IPS-20b (cell line): Measurements from ENCODE around the gene DNM2.
"Not testable (repeated sequence)": the region's sequence is repeated elsewhere in the genome, so short reads cannot be mapped to it uniquely, and the experiment has no call there.

Source experiments
- H3K27ac ChIP-seq: one replicate; pipeline ENCODE4 v1.5.1; 2013; ENCODE audit warnings: low read length
- H3K27me3 ChIP-seq: 2 replicates; pipeline ENCODE4 v1.6.1; 2013; ENCODE audit warnings: mild to moderate bottlenecking, low read length, inconsistent platforms; ENCODE audit not compliant: insufficient read depth
- H3K36me3 ChIP-seq: 2 replicates; pipeline ENCODE4 v1.6.1; 2013; ENCODE audit warnings: low read depth, mild to moderate bottlenecking, inconsistent platforms, low read length, moderate library complexity; ENCODE audit not compliant: insufficient read depth
- H3K4me1 ChIP-seq: 2 replicates; pipeline ENCODE4 v1.6.1; 2013; ENCODE audit warnings: mild to moderate bottlenecking, control low read depth, inconsistent platforms, low read length, moderate library complexity; ENCODE audit not compliant: insufficient read depth
- H3K4me3 ChIP-seq: 2 replicates; pipeline ENCODE4 v1.5.1; 2013; ENCODE audit warnings: mild to moderate bottlenecking, low read length, inconsistent platforms
- H3K9ac ChIP-seq: 2 replicates; pipeline ENCODE4 v1.6.1; 2013; ENCODE audit warnings: low read depth, mild to moderate bottlenecking, inconsistent platforms, low read length, moderate library complexity
- H3K9me3 ChIP-seq: 2 replicates; pipeline ENCODE4 v1.6.1; 2013; ENCODE audit warnings: mild to moderate bottlenecking, low read depth, low read length, inconsistent platforms; ENCODE audit not compliant: insufficient read depth

The DNM2 gene

DNA sequence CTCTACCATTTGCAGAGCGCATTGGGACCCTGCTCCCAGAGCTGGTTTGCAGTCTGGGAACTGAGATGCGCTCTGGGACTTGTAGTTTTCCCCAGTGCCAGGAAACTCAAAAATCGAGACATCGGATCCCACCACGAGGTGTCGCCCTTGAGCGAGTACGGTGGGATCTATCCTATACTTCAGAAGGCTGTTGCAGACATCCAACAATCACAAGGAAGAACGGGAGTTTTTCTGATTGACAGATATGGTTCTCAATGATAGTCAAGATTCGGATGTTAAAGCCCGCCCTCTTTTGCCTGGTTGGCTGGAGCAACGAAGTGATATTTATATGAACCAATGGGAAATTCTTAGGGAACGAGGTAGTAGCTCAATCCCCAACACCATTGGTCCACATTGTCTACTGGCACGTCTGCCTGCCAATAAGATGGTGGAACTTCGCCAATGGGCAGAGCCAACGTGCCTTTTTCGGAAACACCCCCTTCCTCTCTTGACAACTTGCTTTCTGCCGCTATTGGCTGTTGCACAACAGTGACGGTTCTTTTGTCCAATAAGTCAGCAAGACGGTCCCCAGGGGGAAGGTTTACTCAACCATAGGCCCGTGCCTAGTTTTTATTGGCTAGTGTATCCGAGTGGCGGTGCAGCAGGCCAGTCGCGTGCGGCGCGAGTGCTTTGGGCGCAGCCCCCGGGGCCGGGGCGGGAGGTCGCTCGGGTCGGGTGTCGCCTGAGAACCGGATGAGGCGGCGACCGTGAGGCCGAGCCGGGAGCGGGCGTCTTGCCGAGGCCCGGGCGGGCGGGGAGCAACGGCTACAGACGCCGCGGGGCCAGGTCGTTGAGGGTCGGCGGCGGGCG is at the start of gene DNM2:
DNM2 (plus strand) TSS at position 724 of the 849 bp plus-strand sequence. CDS start 164 bp downstream, outside the sequence.
- Histone ChIP-seq H3K4me3 (peak within 1 kb of the TSS; percentile 78), H3K9ac (peak within 1 kb of the TSS; percentile 88), H3K27me3 (no peaks in the 10 kb centered on the region), H3K36me3 (peaks cover 22% of the 10 kb centered on the region), H3K27ac (no peak within 1 kb of the TSS), H3K9me3 (no peaks in the 10 kb centered on the region), H3K4me1 (no peaks in the 10 kb centered on the region)

DNA sequence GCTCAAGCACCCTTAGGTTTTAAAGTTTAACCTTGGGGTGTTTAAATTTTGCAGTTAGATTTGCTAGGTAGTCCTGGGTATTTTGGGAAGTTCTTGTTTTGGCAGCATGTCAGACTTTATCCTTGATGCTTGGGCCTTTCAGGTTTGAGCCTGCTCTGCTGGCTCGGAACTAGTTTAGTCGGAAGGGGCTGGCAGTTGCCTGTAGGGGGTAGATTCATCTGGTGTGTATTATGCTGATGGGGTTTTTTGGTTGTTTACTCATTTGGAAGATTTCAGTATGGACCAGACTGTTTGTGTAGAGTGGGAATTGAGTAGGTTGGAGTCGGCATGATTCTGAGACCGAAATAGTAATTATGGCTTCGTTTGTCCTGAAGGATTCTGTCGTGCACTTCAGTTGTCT is 48.6 kb upstream of the DNM2 start:
- Histone ChIP-seq H3K36me3 (peaks cover 84% of the 10 kb centered on the region), H3K27ac (no peak overlapping the region)

DNA sequence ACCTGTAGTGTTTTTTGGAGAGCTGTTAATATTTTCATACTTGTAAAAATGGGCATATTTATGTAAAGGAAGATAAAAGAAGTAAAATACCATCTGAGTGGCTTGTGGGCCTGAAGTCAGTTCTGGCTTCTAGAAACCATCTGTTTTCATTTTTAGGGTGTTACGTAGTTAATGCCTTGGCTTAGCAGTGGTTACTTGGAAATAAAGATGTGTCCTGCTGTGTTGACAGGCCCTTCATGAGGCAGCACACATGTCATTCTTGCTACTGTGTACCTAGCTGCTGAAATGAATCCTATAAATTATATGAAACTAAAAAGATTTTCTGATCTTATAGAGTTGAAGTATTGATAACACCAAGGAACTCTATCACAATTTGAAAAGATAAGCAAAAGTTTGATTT is 47.7 kb upstream of the DNM2 start:
- Histone ChIP-seq H3K36me3 (peaks cover 94% of the 10 kb centered on the region), H3K9me3 (no peaks in the 10 kb centered on the region), H3K9ac (no peak overlapping the region), H3K4me3 (no peak overlapping the region), H3K4me1 (no peaks in the 10 kb centered on the region), H3K27ac (no peak overlapping the region), H3K27me3 (no peaks in the 10 kb centered on the region)

More for the DNA sequence above, 48.6 kb upstream of the DNM2 start:
- H3K4me1 ChIP-seq, result no peaks in the 10 kb centered on the region
- H3K4me3 ChIP-seq, result no peak overlapping the region
- H3K27me3 ChIP-seq, result no peaks in the 10 kb centered on the region
- H3K9me3 ChIP-seq, result no peaks in the 10 kb centered on the region
- H3K9ac ChIP-seq, result no peak overlapping the region

DNA sequence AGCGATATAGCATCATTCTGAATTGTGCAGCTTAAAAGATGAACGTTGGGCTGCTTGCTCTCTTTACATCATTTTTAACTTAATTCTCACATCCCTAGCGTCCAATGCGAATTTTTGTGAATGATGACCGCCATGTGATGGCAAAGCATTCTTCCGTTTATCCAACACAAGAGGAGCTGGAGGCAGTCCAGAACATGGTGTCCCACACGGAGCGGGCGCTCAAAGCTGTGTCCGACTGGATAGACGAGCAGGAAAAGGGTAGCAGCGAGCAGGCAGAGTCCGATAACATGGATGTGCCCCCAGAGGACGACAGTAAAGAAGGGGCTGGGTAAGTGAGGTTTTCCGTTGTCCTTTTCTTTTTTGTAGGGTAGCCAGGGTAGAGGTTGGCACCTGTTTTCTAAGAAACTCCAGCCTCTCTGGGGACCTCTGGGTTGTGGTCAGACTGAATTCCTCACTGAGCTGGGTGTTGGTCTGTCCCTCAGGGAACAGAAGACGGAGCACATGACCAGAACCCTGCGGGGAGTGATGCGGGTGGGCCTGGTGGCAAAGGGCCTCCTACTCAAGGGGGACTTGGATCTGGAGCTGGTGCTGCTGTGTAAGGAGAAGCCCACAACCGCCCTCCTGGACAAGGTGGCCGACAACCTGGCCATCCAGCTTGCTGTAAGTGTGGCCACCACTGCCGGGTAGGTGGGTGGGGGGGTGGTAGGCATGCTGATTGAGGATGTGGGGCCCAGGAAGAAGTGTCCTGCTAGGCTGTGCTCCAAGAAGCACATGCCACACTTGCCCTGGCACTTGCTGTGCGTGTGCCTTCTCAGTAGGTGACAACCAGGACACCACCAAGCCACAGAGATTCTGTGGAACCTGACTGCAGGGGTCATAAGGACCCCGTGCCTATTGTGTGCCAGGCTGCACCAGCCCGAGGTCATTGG is 46.7 kb upstream of the DNM2 start:
- no peaks in the 10 kb centered on the region for H3K27me3 ChIP-seq
- peaks cover 99% of the 10 kb centered on the region for H3K36me3 ChIP-seq
- no peaks in the 10 kb centered on the region for H3K4me1 ChIP-seq
- H3K4me3 ChIP-seq, result no peak overlapping the region
- no peaks in the 10 kb centered on the region for H3K9me3 ChIP-seq
- no peak overlapping the region for H3K27ac ChIP-seq
- no peak overlapping the region for H3K9ac ChIP-seq

DNA sequence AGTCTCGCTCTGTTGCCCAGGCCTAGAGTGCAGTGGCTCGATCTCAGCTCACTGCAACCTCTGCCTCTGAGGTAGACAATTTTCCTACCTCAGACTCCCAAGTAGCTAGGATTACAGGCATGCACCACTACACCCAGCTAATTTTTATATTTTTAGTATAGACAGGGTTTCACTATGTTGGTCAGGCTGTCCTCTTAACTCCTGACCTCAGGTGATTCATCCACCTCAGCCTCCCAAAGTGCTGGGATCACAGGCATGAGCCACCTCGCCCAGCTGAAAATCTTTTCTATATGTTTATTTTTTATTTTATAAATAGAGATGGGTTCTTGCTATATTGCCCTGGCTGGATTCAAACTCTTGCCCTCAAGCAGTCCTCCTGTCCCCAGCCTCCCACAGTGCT is 46.0 kb upstream of the DNM2 start:
- H3K9me3 ChIP-seq, H3K4me3 ChIP-seq, H3K27ac ChIP-seq, H3K9ac ChIP-seq, H3K27me3 ChIP-seq, H3K4me1 ChIP-seq: not testable (repeated sequence)
- H3K36me3 ChIP-seq, result peaks cover 98% of the 10 kb centered on the region

DNA sequence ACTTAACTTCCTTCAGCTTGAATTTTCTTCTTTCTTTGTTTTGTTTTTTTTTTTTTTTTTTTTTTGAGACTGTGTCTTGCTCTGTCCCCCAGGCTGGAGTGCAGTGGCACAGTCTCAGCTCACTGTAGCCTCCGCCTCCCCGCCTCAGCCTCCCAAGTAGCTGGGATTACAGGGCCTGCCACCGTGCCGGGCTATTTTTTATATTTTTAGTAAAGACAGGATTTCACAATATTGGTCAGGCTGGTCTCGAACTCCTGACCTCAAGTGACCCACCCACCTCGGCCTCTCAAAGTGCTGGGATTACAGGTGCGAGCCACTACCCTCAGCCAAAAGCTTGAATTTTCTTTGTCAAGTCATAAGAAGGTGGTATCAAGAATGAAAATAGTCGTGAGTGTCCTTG is 42.7 kb upstream of the DNM2 start:
- H3K4me3 ChIP-seq, H3K27ac ChIP-seq, H3K4me1 ChIP-seq, H3K9ac ChIP-seq, H3K9me3 ChIP-seq, H3K27me3 ChIP-seq: not testable (repeated sequence)
- peaks cover 99% of the 10 kb centered on the region for H3K36me3 ChIP-seq

DNA sequence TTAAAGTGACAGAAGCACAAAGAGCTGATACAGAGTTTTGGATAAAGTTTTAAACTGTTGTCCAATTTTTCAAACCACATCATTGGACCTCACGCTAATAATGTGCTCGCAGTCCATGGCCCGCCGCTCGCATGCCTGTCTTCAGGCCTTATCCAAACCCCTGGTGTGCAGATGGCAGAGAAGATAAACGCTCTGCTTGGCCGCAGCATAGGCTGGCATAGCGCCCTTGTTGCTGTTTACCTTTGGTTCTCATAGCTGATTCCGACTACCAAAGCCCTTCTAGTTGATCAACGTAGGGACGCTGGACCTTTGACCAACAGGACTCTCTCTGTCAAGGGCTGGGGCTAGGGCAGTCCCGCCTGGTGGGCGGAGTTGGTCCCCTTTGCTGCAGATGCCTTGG is 40.1 kb upstream of the DNM2 start:
- Histone ChIP-seq H3K36me3 (peaks cover 99% of the 10 kb centered on the region), H3K4me3 (no peak overlapping the region), H3K27me3 (no peaks in the 10 kb centered on the region), H3K9ac (no peak overlapping the region), H3K4me1 (no peaks in the 10 kb centered on the region), H3K27ac (no peak overlapping the region), H3K9me3 (no peaks in the 10 kb centered on the region)

DNA sequence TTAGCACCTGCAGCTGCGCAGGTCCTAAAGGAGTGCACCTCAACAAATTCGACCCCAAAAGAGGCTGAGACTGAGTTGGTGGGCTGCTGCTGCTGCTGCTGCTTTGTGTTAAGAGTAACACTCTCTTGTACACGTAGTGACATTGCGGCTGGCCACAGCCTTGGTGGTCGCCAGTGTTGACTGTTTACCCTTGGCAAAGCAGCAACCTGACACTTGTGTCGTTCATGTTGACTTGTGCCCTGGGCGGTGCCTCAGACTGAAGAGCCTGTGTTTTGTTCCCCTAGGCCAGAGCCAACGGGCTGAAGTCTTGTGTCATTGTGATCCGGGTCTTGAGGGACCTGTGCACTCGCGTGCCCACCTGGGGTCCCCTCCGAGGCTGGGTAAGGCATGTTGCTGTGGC is 39.1 kb upstream of the DNM2 start:
- no peaks in the 10 kb centered on the region for H3K4me1 ChIP-seq
- H3K4me3 ChIP-seq, result no peak overlapping the region
- no peak overlapping the region for H3K9ac ChIP-seq
- H3K27me3 ChIP-seq, result no peaks in the 10 kb centered on the region
- H3K36me3 ChIP-seq, result peaks cover 99% of the 10 kb centered on the region
- no peak overlapping the region for H3K27ac ChIP-seq
- H3K9me3 ChIP-seq, result no peaks in the 10 kb centered on the region

DNA sequence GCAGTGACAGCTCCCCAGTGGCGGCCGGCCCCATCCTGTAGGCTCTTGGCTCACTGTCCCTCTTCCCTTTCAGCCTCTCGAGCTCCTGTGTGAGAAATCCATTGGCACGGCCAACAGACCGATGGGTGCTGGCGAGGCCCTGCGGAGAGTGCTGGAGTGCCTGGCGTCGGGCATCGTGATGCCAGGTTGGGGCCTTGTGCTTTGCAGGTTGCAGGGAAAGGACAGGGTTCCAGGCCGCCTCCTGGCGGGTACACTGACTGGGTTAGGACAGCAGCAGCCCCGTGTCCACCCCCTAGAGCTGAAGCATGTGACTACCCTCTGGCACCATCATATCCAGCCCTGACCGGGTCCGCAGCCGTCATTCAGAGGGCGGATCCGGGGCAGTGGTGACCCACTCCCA is 38.1 kb upstream of the DNM2 start:
- Histone ChIP-seq H3K27ac (no peak overlapping the region), H3K9me3 (no peaks in the 10 kb centered on the region), H3K36me3 (peaks cover 99% of the 10 kb centered on the region), H3K9ac (no peak overlapping the region), H3K27me3 (no peaks in the 10 kb centered on the region), H3K4me1 (no peaks in the 10 kb centered on the region), H3K4me3 (no peak overlapping the region)

DNA sequence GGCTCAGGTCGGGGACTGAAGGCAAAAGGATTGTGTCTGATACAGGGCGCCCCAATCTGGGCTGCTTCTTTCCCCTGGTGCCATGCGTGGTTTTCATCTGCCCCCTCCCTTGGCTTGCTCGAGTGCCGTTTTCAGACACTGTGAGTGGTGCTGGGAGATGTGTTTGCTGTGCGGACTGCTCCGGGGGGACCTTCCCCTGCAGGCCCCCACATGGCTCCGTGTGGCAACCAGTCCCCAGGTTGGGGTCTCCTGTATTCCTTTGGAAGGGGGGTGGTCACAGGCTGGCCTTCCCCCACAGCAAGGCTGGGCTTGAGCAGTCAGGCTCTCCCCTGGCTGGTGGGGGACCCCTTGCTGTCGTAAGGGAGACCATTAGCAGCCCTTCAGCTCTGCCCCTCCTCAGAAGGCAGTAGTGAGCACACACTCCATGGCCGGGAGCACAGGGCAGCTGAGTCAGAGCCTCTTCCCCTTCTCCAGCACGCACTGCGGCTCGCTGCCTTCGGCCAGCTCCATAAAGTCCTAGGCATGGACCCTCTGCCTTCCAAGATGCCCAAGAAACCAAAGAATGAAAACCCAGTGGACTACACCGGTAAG is 37.2 kb upstream of the DNM2 start:
- no peaks in the 10 kb centered on the region for H3K27me3 ChIP-seq
- no peak overlapping the region for H3K9ac ChIP-seq
- H3K36me3 ChIP-seq, result peaks cover 99% of the 10 kb centered on the region
- H3K4me3 ChIP-seq, result no peak overlapping the region
- no peak overlapping the region for H3K27ac ChIP-seq
- no peaks in the 10 kb centered on the region for H3K9me3 ChIP-seq
- H3K4me1 ChIP-seq, result no peaks in the 10 kb centered on the region

DNA sequence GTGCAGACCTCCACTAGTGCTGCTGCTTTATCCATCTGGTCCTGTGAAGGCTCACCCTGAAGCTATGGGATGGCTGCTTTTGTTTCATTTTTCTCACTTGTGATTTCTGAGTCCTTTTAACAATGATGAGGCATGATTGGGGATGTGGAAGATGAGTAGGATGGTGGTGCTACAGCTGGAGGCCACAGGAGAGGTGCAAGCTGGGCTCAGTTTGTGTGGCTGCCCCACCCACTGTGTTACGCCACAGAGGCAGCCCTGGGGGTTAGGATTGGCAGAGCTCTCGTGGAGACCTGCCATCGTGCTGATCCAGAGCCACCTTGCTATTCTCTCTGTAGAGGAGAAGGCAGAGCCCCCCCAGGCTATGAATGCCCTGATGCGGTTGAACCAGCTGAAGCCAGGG is 36.2 kb upstream of the DNM2 start:
- H3K27ac ChIP-seq, result no peak overlapping the region
- H3K36me3 ChIP-seq, result peaks cover 100% of the 10 kb centered on the region
- H3K9ac ChIP-seq, result no peak overlapping the region
- no peaks in the 10 kb centered on the region for H3K27me3 ChIP-seq
- H3K9me3 ChIP-seq, result no peaks in the 10 kb centered on the region
- no peak overlapping the region for H3K4me3 ChIP-seq
- no peaks in the 10 kb centered on the region for H3K4me1 ChIP-seq
